RKO (cell line): ENCODE measurements around the gene ZNF880.
"Not testable (repeated sequence)": the region's sequence is repeated elsewhere in the genome, so short reads cannot be mapped to it uniquely, and the experiment has no call there.

Experiments used
- DNase-seq: peaks from one replicate; pipeline ENCODE4 v3.0.0-alpha.2; 2016; ENCODE audit warnings: low spot score

The ZNF880 gene

GRCh38 chr19:52369559-52370340 is at the start of gene ZNF880:
TSS of gene ZNF880 (plus strand) at chr19:52369923. CDS start at chr19:52369966, 43 bp downstream.
- DNase-seq: no peak

DNA sequence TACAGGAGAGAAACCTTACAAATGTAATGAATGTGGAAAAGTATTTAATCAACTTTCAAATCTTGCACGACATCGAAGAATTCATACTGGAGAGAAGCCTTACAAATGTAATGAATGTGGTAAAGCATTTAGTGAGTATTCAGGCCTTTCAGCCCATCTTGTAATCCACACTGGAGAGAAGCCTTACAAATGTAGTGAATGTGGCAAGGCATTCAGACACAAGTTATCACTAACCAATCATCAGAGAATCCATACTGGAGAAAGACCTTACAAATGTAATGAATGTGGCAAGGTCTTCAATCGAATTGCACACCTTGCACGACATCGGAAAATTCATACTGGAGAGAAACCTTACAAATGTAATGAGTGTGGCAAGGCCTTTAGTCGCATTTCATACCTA is 47.3 kb upstream of the ZNF880 start:
- DNase-seq: no peak

GRCh38 chr19:52331757-52332156 is 38.0 kb upstream of the ZNF880 start:
- DNase-seq: no peak

DNA sequence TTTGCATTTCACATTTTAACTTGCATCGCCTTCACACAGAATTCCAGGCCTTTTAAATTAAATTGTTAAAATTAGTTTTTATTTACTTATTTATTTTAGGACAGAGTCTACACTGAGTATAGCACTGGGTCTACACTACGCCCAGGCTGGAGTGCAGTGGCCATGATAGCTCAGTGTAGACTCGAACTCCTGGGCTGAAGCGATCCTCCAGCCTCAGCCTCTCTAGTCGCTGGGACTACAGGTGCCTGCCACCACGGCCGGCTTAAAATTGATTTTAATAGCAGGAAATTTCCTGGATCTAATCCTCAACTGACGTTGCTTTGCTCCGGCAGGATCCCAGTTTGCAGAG is 34.0 kb upstream of the ZNF880 start:
- no peak for DNase-seq

GRCh38 chr19:52336117-52336790 is 33.5 kb upstream of the ZNF880 start, which contains the start of gene ZNF610:
TSS of gene ZNF610 (plus strand) at chr19:52336243. CDS start at chr19:52349173, 12,930 bp downstream.
- no peak for DNase-seq

- DNase-seq: no peak
Measured at GRCh38 chr19:52336791-52337381, 32.8 kb upstream of the ZNF880 start.

DNA sequence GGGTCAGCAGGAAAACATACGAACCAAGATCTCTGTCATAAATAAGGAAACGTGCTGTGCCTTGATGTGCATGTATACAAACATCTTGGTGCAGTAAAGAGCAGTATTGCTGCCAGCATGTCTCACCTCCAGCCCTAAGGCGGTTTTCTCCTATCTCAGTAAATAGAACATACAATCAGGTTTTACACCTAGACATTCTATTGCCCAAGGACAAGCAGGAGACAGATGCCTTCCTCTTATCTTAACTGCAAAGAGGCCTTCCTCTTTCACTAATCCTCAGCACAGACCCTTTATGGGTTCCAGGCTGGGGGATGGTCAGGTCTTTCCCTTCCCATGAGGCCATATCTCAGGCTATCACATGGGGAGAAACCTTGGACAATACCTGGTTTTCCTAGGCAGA is 30.7 kb upstream of the ZNF880 start:
- DNase-seq: not testable (repeated sequence)

GRCh38 chr19:52343548-52343947 is 26.2 kb upstream of the ZNF880 start:
- peak; percentile 75 for DNase-seq

DNA sequence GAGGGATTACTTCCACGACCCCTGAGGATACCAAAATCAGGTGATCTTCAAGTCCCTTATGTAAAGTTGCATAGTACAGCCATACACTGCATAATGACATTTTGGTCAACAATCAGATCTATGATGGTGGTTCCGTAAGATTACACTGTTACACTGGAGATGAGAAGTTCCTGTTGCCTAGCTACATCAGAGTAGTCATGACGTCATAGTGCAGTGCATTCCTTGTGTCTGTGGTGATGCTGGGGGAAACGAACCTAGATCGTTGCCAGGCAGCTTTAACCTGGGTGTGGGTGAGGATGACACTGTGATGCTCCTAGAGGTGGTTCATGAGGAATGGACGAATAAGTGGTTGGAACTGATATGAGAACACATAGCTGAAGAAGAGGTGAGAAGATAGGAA is 24.6 kb upstream of the ZNF880 start:
- DNase-seq: peak; percentile 26

- peak; percentile 40 for DNase-seq
Measured at GRCh38 chr19:52351512-52351911, 18.2 kb upstream of the ZNF880 start.

GRCh38 chr19:52366414-52366824 is 3.3 kb upstream of the ZNF880 start:
- DNase-seq: no peak

DNA sequence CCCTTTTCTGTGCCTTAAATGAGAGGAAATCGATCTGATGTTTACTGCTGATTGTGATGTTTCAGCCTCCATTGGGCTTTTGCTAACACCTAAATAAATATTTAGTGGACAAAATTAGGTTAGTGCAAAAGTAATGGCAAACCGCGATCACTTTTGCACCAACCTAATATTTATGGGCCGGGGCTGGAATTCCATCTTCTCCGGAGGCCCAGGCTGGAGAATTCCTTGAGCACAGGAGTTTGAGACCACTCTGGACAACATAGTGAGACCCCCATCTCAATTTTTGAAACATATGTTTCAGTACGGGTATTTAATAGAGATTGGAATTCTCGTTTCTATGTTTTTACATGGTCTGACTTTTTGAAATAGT is 603 bp downstream of the ZNF880 start:
- no peak for DNase-seq

GRCh38 chr19:52391135-52391534 is 21.4 kb downstream of the ZNF880 start:
- DNase-seq: peak; percentile 6

DNA sequence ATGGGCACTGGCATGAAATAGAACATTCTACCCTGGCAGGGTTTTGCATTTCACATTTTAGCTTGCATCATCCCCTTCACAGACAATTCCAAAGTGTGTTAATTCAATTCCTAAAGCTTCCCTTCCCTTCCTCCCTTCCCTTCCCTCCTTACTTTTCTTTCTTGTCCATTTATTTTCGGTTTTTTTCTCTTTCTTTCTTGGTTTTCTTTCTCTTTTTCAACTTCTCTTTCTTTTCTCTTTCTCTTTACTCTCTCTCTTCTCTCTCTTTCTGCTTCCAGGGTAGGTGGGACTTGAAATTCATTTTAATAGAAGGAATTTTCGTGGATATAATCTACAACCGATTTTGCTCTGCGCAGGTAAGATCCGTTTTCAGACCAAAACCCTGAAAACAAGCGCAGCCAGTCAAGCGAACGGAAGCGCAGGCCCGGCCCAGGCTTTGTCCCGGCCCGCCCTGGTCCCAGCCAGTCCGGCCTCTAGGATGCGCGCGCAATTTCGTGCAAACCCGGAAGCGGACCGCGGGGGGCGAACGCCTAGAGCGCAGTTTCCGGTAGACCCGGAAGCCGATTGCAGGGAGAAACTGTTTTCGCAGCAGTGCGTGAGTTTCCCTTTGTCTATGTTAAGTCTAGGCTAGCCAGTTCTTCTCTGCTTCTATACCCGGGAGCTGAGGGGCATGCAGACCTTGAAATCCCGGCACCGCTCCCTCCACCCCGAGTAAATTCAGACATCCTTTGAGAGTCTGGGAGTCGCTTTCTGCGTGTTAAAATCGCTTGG is 27.8 kb downstream of the ZNF880 start, which contains the start of gene ZNF528:
ZNF528 (plus strand) TSS at position 540 of the 771 bp plus-strand sequence. CDS start 4,165 bp downstream, outside the sequence.
- DNase-seq: no peak

- DNase-seq: no peak
Measured at GRCh38 chr19:52398081-52398441, 28.3 kb downstream of the ZNF880 start.

DNA sequence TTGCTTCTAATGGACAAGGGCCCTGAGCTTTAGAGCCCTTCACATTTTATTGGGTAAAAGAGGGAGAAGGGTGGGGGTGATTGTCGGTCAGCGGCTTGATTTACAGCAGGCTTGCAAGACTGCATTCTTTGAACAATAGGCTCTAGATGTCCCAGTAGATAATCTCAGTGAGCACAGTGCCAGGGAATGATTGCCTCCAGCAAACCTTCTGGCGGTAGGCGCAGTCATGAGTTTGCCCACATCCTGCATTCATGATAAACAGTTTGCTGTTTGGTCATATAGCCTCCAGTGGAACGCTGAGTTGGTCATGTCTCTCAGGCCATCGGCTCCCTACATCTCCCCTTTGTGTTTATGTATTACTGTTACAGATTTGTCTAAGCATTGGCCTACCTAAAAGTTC is 40.6 kb downstream of the ZNF880 start:
- DNase-seq: no peak

DNA sequence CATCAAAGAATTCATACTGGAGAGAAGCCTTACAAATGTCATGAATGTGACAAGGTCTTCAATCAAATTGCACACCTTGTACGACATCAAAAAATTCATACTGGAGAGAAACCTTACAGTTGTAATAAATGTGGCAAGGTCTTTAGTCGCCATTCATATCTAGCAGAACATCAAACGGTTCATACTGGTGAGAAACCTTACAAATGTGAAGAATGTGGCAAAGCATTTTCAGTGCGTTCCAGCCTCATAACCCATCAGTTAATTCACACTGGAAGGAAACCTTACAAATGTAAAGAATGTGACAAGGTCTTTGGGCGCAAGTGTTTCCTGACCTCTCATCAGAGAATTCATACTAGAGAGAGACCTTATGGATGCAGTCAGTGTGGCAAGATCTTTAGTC is 46.0 kb downstream of the ZNF880 start:
- no peak for DNase-seq

DNA sequence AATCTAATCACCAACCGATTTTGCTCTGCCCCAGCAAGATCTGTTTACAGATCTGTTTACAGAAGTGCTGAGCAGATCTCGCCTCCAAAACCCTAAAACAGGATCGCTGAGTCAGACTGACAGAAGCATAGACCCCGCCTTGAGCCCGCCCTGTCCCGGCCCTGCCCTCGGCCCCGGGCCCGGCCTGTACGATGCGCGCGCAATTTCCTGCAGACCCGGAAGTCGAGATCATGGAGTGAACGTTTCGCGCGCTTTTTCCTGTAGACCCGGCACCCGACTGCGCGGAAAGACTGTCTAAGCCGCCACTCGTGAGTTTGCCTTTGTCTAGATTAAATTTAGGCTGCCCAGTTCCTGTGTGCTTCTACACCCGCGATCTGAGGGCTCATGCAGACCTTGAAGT is 59.2 kb downstream of the ZNF880 start, which contains the start of gene ZNF534:
ZNF534 (plus strand) TSS at position 212 of the 400 bp plus-strand sequence. CDS start 2,327 bp downstream, outside the sequence.
- DNase-seq: no peak
